ENCODE data around the gene SH3RF3. TPM values are rescaled to one million over a fixed set of nuclear protein-coding genes. Genes with fewer than 3 reads are reported as not detected.

Gene SH3RF3
- total and polyA plus RNA-seq, 10 of the 15 experiments (the other 5 are each of a cell fraction or from before 2014, with no cell fraction given): 0.08 to 8.8 (median 2.3) TPM

GRCh38 chr2:109186656-109187250, 57.7 kb downstream of the SH3RF3 start (continued):
- no peak for TF ChIP-seq IRF3 (IDR thresholded peaks at IDR 0.05)

GRCh38 chr2:109187711-109188495, 58.9 kb downstream of the SH3RF3 start:
- intact Hi-C loops (cut with micrococcal nuclease; ENCODE audit: unreplicated experiment): no loop called here
- no TSS peak for BruUV-seq (replicated peaks)
- H3K27ac ChIP-seq (ENCODE audit: control insufficient read depth, insufficient read depth): no peak overlapping the region
- H2AFZ ChIP-seq (ENCODE audit: control insufficient read depth, low read depth, low read length): no peak overlapping the region
- no peak overlapping the region for H3K9ac ChIP-seq (ENCODE audit: control insufficient read depth, insufficient read depth, low read length)
- ChIA-PET SMC1A (ENCODE audit: uncharacterized antibody, unreplicated experiment) (interaction anchor here (1.4 to 1.7 kb wide), 2 partner anchors 10 to 19 kb away, joined by 5 read pairs; no protein-coding TSS in a partner anchor), RAD21 (ENCODE audit: unreplicated experiment) (no interaction called here), POLR2A (no interaction called here), CTCF (interaction anchor here (1.0 kb wide), 1 partner anchor 323 kb away, joined by 3 read pairs; no protein-coding TSS in a partner anchor)
- DNase-seq (ENCODE audit: low read depth, low spot score): no peak
- H3K4me1 ChIP-seq (ENCODE audit: control insufficient read depth, insufficient read depth, low read length): no peaks in the 10 kb centered on the region
- H3K36me3 ChIP-seq (ENCODE audit: control insufficient read depth in 2 of 2, insufficient read depth in 2 of 2, low read length in 1 of 2): no peaks in the 10 kb centered on the region
- no peak for TF ChIP-seq ASH2L (IDR thresholded peaks at IDR 0.05; ENCODE audit: borderline replicate concordance, low read depth)
- TF ChIP-seq USF2 (IDR thresholded peaks at IDR 0.05; ENCODE audit: borderline replicate concordance, low read depth, low read length): no peak
- TF ChIP-seq KAT2A (conservative IDR thresholded peaks at IDR 0.05; ENCODE audit: control insufficient read depth, low read depth, low read length): no peak
- no peak for FAIRE-seq
- no peak overlapping the region for H3K4me3 ChIP-seq
- in situ Hi-C loops (cut with MboI): loop anchor here (5.0 kb wide), 1 partner anchor 51 kb away; no protein-coding TSS in a partner anchor
- no peaks in the 10 kb centered on the region for H3K9me3 ChIP-seq (replicated peaks; ENCODE audit: control insufficient read depth, insufficient read depth, low read length)
- H3K4me2 ChIP-seq (ENCODE audit: control insufficient read depth, insufficient read depth): no peak overlapping the region
- H3K79me2 ChIP-seq (ENCODE audit: control insufficient read depth, insufficient read depth, low read length): no peaks in the 10 kb centered on the region
- no peak for ATAC-seq
- H3K27me3 ChIP-seq (replicated peaks in 1 of 2; ENCODE audit: control insufficient read depth in 2 of 2, insufficient read depth in 2 of 2, low read length in 1 of 2): no peaks in the 10 kb centered on the region
- WGBS (ENCODE audit: insufficient coverage, insufficient replicate concordance, low lambda C conversion rate, missing lambda C conversion rate): 32% methylated on average over 19 of the region's 19 CpGs
- no peaks in the 10 kb centered on the region for H4K20me1 ChIP-seq (ENCODE audit: control insufficient read depth, insufficient read depth)

Data from GM12878 (cell line).